Muscle layer of colon (tissue), 2 donors: ENCODE results near the gene CACNA1C.

Experiments
- H3K27ac ChIP-seq: one replicate; pipeline ENCODE4 v1.7.0; 2013; ENCODE audit warnings: low read depth, mild to moderate bottlenecking, low read length, moderate library complexity
- H3K27me3 ChIP-seq, 2 donors: one replicate each; pipeline ENCODE4 v1.7.0; 2013; ENCODE audit warnings: low read length in 2 of 2, mild to moderate bottlenecking in 2 of 2; ENCODE audit not compliant: insufficient read depth in 2 of 2, control insufficient read depth in 1 of 2
- H3K36me3 ChIP-seq: one replicate; pipeline ENCODE4 v1.7.0; 2013; ENCODE audit warnings: mild to moderate bottlenecking, low read length; ENCODE audit not compliant: insufficient read depth
- H3K4me1 ChIP-seq: one replicate; pipeline ENCODE4 v1.7.0; 2013; ENCODE audit warnings: mild to moderate bottlenecking, low read length; ENCODE audit not compliant: insufficient read depth
- H3K4me3 ChIP-seq, 2 donors: one replicate each; pipeline ENCODE4 v1.7.0; 2013; ENCODE audit warnings: low read length in 2 of 2, low read depth in 1 of 2, mild to moderate bottlenecking in 1 of 2, moderate library complexity in 1 of 2
- H3K9ac ChIP-seq: one replicate; pipeline ENCODE4 v1.7.0; 2013; ENCODE audit warnings: low read length
- H3K9me3 ChIP-seq: one replicate; pipeline ENCODE4 v1.7.0; 2013; ENCODE audit warnings: mild to moderate bottlenecking, low read length
- donor health status: abdominal sarcoma.
- donor health status: Adenocarcinoma of cecum.

The CACNA1C gene

DNA sequence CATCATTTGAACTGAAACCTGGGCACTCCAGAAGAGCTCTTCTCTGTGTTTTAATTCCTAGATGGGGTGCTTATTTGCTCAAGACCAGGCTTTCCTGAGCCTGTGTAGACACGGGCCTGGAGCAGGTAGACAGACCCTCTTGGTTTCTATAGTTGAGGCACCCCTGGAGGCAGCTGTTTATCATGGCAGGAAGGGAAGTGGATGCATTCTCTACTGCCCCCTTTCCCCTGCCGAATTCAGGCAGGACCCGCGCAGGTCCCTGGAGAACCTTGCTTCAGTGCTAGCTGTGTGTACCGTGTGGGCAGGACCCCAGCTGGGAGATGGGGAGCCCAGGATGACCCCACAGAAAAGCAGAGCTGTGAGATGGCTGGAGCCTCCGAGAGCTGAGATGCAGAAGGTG is 6.0 kb downstream of the CACNA1C start:
- no peaks in the 10 kb centered on the region for H3K9me3 ChIP-seq
- peak overlapping the region; percentile 52 for H3K9ac ChIP-seq
- H3K36me3 ChIP-seq = peaks cover 10% of the 10 kb centered on the region
- H3K27ac ChIP-seq = peak overlapping the region; percentile 59
- peaks cover 58% of the 10 kb centered on the region for H3K4me1 ChIP-seq
- H3K27me3 ChIP-seq = no peaks in the 10 kb centered on the region
- H3K4me3 ChIP-seq = peak overlapping the region in 1 of 2 donors; percentile 28

DNA sequence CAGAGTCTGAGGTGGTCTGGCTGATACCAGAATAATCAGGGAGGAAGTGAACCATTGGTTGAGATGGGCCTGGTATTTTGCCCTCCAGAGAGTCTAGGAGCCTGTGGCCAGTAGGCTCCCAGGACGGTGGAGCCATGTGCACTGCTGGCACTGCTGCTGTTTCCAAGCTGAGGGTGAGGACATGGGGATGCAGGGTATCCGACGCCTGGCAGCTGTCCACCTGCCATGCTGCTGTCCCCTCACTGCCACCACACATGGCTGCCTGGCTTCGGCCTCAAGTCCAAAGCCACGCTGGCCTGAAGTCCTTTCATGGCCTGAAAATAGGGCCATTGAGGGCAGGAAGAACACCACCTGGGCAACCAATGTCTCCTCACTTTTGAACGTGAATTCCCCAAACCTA is 8.6 kb downstream of the CACNA1C start:
- H3K9ac ChIP-seq = no peak overlapping the region
- no peak overlapping the region for H3K4me3 ChIP-seq
- no peaks in the 10 kb centered on the region for H3K27me3 ChIP-seq
- H3K9me3 ChIP-seq = no peaks in the 10 kb centered on the region
- H3K4me1 ChIP-seq = peaks cover 82% of the 10 kb centered on the region
- H3K27ac ChIP-seq = no peak overlapping the region
- H3K36me3 ChIP-seq = peaks cover 10% of the 10 kb centered on the region

DNA sequence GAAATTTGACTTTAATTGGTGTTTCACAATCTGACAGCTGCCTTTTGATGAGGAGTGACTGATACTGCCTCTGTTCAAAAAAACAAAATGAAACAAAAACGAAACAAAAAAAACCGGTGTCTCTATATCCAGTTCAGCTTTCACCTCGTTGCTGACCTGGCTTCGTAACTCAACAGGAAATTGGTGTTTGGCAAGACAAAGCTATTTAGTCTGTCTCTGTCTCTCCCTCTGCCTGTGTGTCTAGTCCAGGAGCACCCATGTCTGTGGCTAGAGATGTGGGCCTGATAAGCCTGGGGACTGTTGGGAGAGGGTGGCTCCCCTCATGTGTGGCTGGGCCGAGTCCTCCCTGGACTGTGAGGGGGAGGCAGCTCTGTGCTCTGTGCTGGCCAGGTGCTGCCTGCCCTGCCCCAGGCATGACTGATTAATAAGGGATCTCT is 11.3 kb downstream of the CACNA1C start:
- H3K36me3 ChIP-seq = peaks cover 4% of the 10 kb centered on the region
- peak overlapping the region; percentile 13 for H3K27ac ChIP-seq
- no peaks in the 10 kb centered on the region for H3K27me3 ChIP-seq
- H3K9me3 ChIP-seq = no peaks in the 10 kb centered on the region
- H3K4me1 ChIP-seq = peaks cover 77% of the 10 kb centered on the region
- H3K4me3 ChIP-seq = peak overlapping the region; percentile 4 to 20
- H3K9ac ChIP-seq = peak overlapping the region; percentile 15

DNA sequence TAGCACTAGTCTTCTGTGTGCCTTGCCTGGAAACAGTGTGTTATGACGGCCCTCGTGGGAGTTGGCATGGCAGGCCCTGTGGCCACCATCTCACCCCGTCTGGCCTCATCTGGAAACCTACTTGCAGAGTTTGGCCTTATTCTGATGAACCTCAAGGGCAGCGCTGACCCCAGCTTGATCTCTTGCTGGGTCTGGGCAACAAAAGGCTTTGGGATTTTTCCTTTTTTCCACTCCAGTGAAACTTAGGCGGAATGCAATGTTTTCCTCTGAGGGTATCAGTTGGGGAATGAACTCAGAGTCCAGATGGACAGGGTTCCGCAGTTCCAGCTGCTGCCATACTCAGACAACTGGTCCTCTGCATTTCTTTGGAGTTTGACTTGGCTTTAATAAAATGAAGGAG is 15.9 kb downstream of the CACNA1C start:
- Histone ChIP-seq H3K9ac (no peak overlapping the region), H3K4me3 (no peak overlapping the region), H3K36me3 (no peaks in the 10 kb centered on the region), H3K4me1 (peaks cover 52% of the 10 kb centered on the region), H3K9me3 (no peaks in the 10 kb centered on the region), H3K27ac (peak overlapping the region; percentile 12), H3K27me3 (no peaks in the 10 kb centered on the region)

DNA sequence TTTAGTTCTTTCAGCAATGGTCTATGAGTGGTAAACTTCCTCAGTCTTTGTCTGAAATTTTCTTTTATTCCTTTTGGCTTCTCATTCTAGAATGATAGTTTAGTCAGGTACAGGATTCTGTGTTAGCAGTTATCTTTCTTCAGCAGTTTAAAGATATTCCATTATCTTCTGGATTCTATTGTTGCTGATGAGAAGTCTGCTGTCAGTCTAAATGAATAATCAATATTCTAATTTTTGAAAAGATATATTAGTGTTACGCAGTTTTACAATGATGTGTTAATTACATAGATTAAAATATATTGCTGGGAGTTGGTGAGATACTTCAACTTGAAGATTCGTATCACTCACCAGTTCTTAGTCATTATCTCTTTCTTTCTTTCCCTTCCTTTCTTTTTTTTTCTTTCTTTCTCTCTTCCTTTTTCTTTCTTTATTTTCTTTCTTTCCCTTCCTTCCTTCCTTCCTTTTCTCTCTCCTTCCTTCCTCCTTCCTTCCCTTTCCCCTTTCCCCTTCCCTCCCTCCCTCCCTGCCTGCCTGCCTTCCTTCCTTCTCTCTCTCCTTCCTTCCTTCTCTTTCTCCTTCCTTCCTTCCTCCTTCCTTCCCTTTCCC is 17.8 kb downstream of the CACNA1C start:
- no peak overlapping the region for H3K4me3 ChIP-seq
- H3K9me3 ChIP-seq = no peaks in the 10 kb centered on the region
- H3K27ac ChIP-seq = no peak overlapping the region
- H3K27me3 ChIP-seq = no peaks in the 10 kb centered on the region
- no peak overlapping the region for H3K9ac ChIP-seq
- peaks cover 52% of the 10 kb centered on the region for H3K4me1 ChIP-seq
- no peaks in the 10 kb centered on the region for H3K36me3 ChIP-seq

DNA sequence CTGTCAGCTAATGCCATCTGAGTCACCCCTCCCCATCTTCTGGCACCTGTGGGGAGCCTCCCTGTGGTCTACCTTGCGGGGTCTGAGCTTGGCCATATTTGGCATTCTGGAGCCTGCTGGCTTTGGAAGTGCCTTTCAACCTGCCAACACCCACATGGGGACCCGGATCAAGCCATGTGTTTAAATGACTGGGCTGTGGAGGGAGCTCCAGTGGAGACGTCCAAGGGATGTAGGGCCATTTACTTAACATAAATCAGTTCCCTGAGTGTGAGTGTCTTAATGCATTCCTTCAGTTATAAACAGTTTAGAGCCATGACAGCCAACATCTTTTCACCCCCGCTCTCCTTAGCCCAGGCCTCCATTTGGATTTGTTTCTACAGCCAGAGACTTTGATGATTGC is 22.0 kb downstream of the CACNA1C start:
- Histone ChIP-seq H3K9ac (no peak overlapping the region), H3K4me3 (no peak overlapping the region)

DNA sequence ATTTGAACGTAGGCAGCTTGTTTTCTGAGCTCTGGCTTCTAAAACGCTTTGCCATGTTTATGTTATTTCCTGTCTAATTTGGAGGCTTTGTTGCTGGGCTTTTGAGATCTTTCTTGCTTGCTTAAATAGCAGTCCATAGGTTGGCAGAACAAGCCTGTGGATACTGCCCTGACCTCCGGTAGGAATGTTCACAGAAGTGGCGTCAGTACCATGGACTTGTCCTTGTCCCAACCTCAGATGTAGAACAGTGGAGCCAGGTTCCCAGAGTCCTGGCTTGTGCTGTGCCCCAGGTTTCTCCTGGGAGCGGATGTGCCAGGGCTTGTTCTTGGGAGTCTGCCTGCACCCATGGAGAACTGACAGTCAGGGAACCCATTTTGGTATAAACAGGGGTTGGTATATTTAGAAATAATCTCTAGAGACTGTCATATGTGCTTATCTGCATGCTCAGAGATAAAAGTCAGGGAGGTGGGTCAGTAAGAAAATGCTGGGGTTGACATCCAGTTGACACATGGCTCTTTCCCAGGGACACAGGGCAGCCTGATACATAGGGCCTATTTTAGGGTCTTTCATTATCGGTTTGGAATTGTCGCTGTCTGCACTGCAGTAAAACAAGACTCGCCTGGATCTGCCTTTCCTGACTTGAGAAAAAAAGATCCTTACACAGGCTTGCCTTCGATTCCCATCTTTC is 22.9 kb downstream of the CACNA1C start:
- Histone ChIP-seq H3K4me3 (no peak overlapping the region), H3K9ac (no peak overlapping the region), H3K27me3 (no peaks in the 10 kb centered on the region), H3K9me3 (no peaks in the 10 kb centered on the region), H3K36me3 (no peaks in the 10 kb centered on the region), H3K4me1 (peaks cover 58% of the 10 kb centered on the region), H3K27ac (peak overlapping the region; percentile 83)

More for the DNA sequence above, 22.0 kb downstream of the CACNA1C start:
- Histone ChIP-seq H3K36me3 (no peaks in the 10 kb centered on the region), H3K4me1 (peaks cover 58% of the 10 kb centered on the region), H3K27ac (peak overlapping the region; percentile 83), H3K9me3 (no peaks in the 10 kb centered on the region), H3K27me3 (no peaks in the 10 kb centered on the region)

DNA sequence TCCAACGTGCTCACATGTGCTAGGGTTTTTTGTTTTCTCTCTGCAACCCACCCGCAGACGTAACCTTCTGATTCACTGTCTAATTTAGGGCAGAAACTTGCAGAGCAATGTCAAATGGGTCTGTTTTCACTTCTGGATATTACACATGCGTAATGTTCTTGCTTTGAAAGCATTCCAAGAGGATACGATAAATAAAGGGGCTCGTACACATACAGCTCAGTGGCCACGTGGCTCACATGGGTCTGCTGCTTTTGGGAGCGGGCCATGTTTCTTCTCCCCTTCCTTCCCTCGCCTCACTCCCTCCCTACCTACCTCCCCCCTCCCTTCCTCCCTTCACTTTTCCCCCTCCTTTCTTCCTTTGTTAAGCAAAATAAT is 23.4 kb downstream of the CACNA1C start:
- Histone ChIP-seq H3K9ac (no peak overlapping the region), H3K4me3 (no peak overlapping the region), H3K27ac (peak overlapping the region; percentile 83), H3K4me1 (peaks cover 58% of the 10 kb centered on the region), H3K27me3 (no peaks in the 10 kb centered on the region), H3K9me3 (no peaks in the 10 kb centered on the region), H3K36me3 (no peaks in the 10 kb centered on the region)

DNA sequence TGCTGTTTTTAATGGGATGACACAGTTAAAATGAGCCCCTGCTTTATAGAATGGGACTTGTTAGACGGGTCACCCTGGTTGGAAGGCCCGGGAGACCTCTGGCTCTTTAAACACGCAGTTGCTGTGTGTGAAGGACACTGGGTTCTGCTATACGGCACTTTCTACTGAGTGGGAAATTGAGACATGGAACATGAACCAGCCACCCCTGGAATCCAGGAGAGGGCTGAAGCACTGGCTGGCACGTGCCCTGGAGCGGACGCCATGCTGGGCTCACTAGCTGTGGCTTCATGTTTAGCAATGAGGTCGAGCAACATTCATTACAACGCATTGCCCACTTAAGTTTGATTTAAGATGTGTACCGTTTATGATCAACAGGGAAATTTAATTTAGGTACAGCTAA is 23.9 kb downstream of the CACNA1C start:
- Histone ChIP-seq H3K27ac (peak overlapping the region; percentile 76), H3K9ac (peak overlapping the region; percentile 20), H3K4me1 (peaks cover 58% of the 10 kb centered on the region)

DNA sequence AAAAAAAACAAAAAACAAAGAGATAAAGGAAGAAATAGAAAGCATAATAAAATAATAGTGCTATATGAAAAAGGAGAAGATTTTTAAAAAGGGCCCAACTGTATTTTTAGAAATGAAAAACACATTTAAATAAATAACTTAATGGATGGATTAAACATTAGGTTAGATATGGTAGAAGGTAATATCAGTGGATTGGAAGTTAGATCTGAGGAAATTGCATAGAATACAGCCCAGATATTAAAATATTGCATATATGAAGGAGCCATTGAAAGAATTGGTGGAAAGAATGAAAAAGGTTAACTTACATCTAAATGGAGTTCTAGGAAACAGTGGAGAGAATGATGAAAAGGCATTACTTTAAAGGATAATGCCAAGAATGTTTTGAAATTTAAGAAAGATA is 27.8 kb downstream of the CACNA1C start:
- Histone ChIP-seq H3K4me3 (no peak overlapping the region), H3K9me3 (no peaks in the 10 kb centered on the region), H3K27ac (no peak overlapping the region), H3K9ac (no peak overlapping the region), H3K36me3 (no peaks in the 10 kb centered on the region), H3K4me1 (peaks cover 63% of the 10 kb centered on the region), H3K27me3 (no peaks in the 10 kb centered on the region)

More for the DNA sequence above, 23.9 kb downstream of the CACNA1C start:
- Histone ChIP-seq H3K9me3 (no peaks in the 10 kb centered on the region), H3K4me3 (no peak overlapping the region), H3K36me3 (no peaks in the 10 kb centered on the region), H3K27me3 (no peaks in the 10 kb centered on the region)

DNA sequence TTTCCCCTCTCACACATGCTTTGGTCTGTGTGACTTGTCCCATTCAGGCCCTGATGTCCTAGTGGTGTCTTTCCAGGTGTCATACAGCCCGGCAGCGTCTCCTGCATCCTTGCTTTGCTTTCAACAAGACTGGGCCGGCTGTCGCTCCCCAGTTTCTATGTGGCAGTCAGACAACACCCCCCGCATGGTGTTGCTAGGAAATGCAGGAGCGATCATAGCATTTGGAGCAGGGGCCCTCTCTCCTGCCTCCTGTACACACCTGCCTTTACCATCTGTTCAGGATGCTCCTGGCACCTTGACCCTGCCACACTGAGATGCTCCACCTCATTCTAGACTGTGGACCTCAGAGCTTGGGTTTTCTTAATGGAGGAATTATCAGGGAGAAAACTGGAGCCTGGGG is 29.5 kb downstream of the CACNA1C start:
- Histone ChIP-seq H3K36me3 (no peaks in the 10 kb centered on the region), H3K4me1 (peaks cover 63% of the 10 kb centered on the region), H3K27me3 (no peaks in the 10 kb centered on the region), H3K9me3 (no peaks in the 10 kb centered on the region), H3K27ac (peak overlapping the region; percentile 7), H3K4me3 (no peak overlapping the region), H3K9ac (no peak overlapping the region)

DNA sequence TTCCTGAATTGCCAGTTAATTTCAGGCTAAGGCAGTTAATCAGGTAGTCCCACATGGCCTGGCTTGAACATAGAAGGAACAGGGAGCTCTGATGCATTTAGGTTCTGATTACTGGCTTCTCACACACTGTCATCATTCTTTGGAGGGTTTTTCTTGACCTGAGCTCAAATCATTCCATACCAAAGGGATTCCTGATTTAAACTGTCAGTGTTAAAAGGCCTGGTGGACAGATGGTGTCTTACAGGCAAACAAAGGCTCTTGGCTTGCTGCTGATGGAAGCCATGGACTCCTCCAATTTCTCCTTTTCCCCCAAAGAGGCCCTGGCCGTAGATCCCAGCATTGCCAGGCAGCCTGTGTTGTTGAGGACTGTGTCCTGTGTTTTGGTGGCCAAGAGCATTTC is 30.2 kb downstream of the CACNA1C start:
- Histone ChIP-seq H3K27me3 (no peaks in the 10 kb centered on the region), H3K36me3 (no peaks in the 10 kb centered on the region), H3K9me3 (no peaks in the 10 kb centered on the region), H3K27ac (peak overlapping the region; percentile 27), H3K9ac (no peak overlapping the region), H3K4me1 (peaks cover 63% of the 10 kb centered on the region), H3K4me3 (no peak overlapping the region)
